HG02610 (cell line): ENCODE data around the gene PRKCB.
A peak's percentile ranks its signal among the peaks of the same experiment; 100 is the strongest.

Experiments used
- ATAC-seq: cut with Tn5 transposase; IDR thresholded peaks from one replicate; pipeline ENCODE4 v1.9.1; 2021; ENCODE audit warnings: mild to moderate bottlenecking, moderate library complexity; ENCODE audit not compliant: unreplicated experiment

PRKCB gene

GRCh38 chr16:23962001-23962400, 126.2 kb downstream of the PRKCB start:
- ATAC-seq: no peak

- no peak for ATAC-seq
Measured at GRCh38 chr16:23964136-23964535, 128.4 kb downstream of the PRKCB start.

DNA sequence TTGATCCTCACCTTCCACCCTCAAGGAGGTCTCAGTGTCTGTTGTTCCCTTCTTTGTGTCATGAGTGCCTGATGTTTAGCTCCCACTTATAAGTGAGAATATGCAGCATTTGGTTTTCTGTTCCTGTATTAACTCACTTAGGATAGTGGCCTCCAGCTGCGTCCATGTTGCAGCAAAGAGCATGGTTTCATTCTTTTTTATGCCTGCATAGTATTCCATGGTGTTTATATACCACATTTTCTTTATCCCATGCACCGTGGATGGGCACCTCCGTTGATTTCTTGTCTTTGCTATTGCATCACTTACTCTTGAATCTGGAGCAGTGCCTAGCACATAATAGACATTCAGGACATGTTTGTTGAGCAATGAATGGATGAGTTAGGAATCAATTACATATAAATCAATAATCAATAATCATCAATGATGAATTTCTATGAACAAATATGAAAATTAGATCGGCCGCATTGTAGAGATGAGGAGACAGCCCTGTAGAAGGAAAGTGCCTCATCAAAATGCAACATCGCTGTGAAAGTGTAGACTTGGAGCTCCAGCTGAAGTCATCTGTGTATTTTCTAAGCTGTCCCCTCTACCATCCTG, 129.5 kb downstream of the PRKCB start:
- no peak for ATAC-seq

DNA sequence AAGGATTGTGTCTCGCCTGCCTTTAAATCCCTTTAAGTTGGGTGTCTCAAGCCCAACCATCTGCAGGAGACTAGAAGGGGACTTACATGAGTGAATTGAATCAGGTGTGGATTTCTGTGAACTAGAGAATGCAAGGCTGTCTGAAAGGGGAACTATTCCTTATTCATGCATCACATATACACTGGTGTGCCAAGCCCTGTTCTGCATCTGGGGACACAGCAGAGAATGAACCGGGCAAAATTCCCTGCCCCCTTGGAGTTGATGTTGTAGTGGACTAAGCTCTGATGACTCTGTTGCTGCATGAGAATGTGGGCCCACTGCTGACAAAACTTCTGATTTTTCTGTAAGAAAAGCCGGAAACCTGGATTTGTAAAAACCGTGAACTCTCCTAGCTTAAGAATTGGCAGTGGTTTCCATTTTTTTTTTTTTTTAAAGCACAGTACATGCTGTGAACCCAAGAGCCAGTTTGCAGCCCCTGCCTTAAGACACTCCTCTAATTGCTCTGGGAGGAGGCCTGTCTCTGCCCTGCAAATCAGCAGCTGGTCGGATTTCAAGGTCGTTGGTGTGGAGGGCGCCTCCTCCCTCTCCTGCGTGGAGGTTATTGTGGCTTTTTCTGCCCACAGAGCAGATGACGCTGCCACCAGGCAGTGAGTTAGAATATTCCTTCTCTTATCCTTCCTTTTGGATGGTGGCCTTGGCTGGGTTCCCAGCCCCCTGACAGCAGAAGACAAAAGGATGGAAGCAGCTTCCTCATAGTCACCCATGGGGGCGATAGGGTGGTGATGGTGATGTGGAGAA, 131.0 kb downstream of the PRKCB start:
- no peak for ATAC-seq

DNA sequence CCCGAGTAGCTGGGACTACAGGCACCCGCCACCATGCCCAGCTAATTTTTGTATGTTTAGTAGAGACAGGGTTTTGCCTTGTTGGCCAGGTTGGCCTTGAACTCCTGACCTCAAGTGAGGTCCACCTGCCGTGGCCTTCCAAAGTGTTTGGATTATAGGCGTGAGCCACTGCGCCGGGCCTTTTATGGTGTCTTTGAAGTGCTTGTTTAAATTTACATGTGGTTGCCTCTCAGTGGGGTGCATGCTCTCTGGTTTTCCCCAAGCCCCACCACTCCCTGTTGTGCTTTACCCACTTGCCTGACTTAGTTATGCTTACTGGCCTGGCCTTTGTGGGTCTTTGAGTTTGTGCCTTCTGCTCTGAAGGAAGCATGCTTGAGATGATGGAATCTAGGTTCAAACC, 132.0 kb downstream of the PRKCB start:
- ATAC-seq: peak; percentile 47

DNA sequence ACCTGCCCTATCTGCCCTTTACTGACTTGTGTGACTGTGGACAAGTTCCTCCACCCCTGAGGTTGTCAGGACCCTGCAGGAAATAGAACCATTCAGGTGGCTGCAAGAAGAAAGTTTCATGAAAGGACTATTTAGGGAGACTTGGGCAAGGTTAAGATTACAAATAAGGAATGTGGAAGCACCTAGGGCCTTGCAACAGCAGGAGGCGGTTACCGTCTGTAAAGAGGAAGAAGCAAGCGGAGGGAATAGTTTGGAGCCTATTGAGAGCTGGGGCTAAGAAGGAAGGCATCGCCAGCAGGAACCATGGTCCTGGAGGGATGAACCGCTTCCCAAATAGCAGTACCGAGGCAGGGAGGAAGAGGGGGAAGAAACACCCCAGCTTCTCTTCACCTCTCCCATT, 132.4 kb downstream of the PRKCB start:
- ATAC-seq: no peak

- no peak for ATAC-seq
Measured at GRCh38 chr16:23969468-23970297, 133.9 kb downstream of the PRKCB start.

DNA sequence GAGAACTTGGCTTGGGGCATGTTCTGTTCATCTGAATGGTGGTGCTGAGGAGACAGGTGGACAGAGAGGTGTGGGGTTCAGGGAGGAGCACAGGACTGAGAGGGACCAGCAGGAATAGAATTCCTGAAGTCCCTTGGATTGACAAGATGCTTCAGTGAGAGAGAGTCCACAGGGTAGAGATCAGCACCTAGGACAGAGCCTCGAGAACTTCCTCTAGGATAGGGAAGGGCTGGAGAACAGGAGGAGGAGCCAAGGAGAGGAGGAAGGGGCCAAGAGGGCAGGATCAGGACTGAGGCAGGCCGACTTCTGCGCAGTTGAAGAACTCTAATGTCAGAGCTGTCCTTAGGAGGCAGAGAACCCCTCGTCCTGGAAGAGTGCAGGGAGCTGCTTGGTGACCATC, 138.4 kb downstream of the PRKCB start:
- no peak for ATAC-seq

DNA sequence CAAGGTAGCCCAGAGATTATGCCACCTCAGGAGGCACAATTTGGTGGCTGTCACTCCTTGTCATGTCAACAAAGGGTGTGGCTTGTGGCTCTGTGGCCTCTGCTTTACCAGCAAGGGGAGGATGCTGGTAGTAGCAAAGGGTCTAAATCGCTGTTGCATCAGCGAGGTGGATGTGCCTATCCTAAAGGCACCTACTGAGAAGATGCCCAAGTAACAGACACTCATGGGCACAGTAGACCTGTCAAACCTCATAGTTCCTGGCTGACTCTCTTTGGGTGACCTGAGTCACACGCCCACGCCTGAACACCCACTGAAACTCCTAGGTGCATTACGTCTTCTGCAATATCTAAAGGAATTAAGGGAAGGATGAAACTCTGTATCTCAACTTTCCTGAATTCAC, 139.5 kb downstream of the PRKCB start:
- ATAC-seq: no peak

- ATAC-seq: no peak
Measured at GRCh38 chr16:23976091-23976490, 140.3 kb downstream of the PRKCB start.

- no peak for ATAC-seq
Measured at GRCh38 chr16:23976524-23976923, 140.7 kb downstream of the PRKCB start.

- ATAC-seq: no peak
Measured at GRCh38 chr16:23979441-23979840, 143.7 kb downstream of the PRKCB start.

DNA sequence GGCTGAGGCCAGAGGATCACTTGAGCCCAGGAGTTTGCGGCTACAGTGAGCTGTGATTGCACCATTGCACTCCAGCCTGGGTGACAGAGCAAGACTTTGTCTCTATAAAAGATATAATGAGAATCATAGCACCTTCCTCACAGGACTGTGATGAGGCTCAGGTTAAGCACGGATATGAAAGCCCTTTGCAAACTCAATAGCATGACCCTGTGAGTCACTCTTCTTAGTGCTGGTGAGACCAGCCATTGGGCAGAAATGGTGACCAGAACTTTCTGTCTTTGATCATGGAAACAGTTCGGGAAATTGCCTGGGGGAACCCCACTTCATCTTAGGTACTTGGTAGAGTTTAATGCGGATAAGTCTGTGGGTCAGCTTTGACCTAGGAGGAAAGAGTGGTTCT, 144.2 kb downstream of the PRKCB start:
- ATAC-seq: no peak

GRCh38 chr16:23981429-23982399, 145.9 kb downstream of the PRKCB start:
- no peak for ATAC-seq

DNA sequence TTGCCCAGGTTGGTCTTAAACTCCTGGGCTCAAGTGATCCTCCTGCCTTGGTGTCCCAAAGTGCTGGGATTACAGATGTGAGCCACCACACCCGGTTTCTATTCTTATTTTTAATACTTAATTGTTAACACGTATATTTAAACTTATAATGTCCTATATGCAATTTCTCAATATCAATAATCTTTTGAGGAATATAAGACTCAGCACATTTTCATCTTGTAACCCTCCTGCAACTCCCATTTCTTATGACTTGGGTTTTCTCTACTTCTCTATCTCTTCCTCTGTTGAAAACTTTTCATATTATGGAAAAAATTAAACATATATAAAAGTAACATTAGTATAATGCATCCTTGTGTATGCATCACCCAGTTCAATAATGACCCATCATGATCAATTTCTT, 150.7 kb downstream of the PRKCB start:
- no peak for ATAC-seq

DNA sequence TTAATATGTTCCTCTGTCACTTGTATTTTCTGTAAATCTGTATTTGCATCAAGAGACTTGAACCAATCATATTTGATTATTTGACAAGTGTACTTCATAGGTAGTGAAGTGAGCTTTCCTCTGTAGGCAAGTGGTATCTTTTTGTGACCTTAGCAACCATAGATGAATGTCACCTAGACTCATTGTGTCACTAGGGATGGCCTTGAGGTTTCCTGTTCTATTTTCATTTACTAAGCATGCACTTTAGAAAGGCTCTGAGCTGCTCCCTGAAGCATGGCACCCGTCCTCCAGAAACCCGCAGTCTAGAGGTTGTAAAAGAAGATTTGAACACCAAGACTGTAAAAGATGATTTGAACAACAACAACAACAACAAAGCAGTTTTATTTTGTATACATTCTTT, 151.7 kb downstream of the PRKCB start:
- peak; percentile 97 for ATAC-seq

DNA sequence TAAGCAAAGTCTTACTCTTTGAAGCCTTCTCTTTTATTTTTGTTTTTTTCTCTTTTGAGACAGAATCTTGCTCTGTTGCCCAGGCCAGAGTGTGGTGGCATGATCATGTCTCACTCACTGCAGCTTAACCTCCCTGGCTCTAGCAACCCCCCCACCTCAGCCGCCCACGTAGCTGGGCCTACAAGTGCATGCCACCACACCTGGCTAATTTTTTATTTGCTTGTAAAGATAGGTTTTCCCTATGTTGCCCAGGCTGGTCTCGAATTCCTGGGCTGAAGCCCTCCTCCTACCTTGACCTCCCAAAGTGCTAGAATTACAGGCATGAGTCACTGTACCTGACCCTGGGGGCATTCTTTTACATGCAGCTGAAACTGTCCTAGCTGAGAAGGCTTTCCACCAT, 154.7 kb downstream of the PRKCB start:
- no peak for ATAC-seq

DNA sequence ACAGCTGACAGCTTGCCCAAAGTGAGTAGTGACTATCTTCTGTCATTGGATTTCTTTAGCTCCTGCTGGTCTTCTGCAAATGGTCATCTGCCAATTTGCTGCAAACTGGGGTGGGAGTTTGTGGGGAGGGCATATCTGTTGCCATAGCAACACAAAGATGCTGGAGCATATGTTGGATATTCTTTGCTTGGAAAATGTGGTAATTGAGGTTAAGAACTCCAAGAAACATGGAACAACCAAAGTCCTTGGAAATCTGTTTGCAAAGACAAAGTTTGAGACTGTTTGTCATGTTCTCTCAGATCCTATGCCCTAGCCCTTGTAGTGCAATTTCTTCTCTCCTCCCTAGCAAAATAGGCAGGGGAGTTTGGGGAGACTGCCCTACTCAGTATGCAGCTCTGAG, 155.3 kb downstream of the PRKCB start:
- ATAC-seq: no peak

DNA sequence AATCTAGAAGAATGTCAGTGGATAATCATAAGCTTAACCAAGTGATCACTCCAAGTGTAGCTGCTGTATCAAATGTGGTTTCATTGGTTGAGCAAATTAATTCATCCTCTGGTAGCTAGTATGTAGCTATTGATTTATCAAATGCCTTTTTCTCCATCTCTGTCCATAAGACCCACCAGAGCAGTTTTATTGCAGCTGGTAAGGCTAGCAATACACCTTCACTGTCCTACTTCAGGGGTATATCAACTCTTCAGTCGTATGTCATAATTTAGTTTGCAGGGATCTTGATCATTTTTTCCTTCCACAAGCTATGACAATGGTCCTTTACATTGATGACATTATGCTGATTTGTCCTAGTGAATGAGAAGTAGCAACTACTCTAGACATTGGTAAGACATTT, 158.8 kb downstream of the PRKCB start:
- no peak for ATAC-seq

GRCh38 chr16:23996258-23996955, 160.6 kb downstream of the PRKCB start:
- ATAC-seq: no peak
